ENCODE measurements around the gene AQP2.
A peak's percentile ranks its signal among the peaks of the same experiment; 100 is the strongest.
"Not testable (repeated sequence)": the region's sequence is repeated elsewhere in the genome, so short reads cannot be mapped to it uniquely, and the experiment has no call there.

AQP2 gene

DNA sequence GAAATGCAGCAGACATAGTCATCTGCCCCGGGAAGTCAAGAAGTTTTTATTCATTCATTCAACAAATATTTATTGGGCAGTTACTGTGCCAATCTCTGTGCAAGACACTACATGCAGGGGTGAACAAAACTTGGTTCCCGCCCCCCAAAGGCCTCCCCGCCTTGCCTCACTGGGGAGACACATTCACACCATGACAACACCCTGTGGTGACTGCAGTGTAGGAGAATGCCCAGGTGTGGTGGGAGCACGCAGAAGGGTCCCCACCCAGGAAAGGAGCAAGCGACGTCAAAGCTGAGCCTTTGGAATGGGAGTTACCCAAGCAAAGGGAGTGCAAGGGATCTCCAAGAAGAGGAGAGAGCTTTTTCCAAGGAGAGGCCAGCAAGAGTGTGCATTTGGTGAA lies 20.6 kb downstream of the AQP2 start:
- no peak for DNase-seq

DNA sequence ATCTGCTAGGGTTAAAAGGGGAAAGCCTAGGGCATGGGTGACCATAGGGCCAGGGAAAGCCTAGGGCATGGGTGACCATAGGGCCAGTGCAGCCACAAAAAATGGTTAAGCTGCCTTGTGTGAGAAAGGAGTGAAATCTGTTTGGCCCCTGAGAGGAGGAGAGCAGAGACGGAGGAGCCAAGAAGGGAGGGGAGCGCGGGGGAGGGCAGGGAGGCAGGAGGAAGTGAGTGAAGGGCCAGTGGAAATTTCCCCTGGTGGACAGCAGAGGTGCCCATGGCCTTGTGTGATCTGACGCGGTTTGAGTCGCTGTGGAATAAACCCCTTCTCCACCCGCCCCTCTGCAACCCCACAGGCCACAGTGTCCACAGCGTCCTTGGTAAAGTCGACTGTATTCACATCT lies 21.6 kb downstream of the AQP2 start:
- no peak for DNase-seq

DNA sequence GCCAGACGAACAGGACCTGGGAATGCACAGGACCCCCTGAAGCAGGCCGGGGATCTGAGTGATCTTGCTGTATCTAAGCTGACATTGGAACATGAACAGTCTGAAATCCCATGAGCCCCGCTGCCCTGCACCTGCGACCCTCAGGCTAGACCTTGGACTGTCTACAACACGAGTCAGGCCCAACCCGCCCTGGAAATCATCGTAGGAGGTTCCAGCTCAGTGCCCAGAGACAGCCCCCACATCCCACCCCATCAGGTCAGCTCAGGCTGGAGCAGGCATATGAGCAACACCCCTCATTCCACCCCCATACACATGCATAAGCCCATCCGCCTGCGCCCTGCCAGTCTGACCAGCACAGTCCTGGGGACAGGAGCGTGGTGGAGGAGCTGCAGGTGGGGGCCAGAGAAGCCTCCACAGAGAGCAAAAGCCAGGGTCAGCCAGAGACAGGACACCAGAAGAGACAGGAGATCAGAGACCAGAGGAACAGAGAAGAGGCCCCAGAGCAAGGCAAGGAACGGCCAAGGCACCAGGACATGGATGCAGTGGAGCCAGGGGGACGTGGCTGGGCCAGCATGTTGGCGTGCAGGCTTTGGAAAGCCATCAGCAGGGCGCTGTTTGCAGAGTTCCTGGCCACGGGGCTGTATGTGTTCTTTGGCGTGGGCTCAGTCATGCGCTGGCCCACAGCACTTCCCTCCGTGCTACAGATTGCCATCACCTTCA lies 22.3 kb downstream of the AQP2 start, which contains the start of gene AQP6:
Gene AQP6, plus strand, starts transcription at position 307 of the 720 bp plus-strand sequence. Its CDS starts 227 bp downstream, at position 534.
- DNase-seq = no peak

DNA sequence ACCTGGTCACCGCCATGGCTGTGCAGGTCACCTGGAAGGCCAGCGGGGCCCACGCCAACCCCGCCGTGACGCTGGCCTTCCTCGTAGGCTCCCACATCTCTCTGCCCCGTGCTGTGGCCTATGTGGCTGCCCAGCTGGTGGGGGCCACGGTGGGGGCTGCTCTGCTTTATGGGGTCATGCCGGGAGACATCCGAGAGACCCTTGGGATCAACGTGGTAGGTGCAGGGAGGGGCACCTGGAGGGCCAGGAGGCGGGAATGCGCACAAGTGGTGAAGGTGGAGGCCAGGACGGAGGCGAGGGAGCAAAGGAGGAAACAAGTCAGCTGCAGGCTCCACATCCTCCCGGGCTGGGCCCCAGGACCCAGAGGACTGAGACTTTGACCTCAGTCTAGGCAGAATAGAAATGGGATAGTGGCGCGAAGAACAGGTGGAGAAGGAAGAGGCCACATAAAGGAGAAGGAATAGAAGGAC lies 22.9 kb downstream of the AQP2 start:
- DNase-seq = no peak

DNA sequence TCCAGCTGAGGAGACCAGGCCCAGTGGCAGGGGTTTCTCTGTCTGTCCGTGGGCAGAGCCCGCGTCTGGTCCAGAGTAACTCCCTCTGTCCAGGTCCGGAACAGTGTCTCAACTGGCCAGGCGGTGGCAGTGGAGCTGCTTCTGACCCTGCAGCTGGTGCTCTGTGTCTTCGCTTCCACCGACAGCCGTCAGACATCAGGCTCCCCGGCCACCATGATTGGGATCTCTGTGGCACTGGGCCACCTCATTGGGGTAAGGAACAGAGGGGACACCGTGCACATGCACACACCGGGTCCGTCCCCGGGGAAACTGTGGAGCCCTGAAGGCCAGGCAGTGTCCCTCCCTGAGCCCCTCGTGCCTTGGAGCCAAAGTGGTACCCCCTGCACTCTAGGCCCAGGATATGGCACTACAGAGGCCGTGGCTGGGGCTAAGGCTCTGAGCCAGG lies 23.7 kb downstream of the AQP2 start:
- peak; percentile 48 to 70 for DNase-seq

DNA sequence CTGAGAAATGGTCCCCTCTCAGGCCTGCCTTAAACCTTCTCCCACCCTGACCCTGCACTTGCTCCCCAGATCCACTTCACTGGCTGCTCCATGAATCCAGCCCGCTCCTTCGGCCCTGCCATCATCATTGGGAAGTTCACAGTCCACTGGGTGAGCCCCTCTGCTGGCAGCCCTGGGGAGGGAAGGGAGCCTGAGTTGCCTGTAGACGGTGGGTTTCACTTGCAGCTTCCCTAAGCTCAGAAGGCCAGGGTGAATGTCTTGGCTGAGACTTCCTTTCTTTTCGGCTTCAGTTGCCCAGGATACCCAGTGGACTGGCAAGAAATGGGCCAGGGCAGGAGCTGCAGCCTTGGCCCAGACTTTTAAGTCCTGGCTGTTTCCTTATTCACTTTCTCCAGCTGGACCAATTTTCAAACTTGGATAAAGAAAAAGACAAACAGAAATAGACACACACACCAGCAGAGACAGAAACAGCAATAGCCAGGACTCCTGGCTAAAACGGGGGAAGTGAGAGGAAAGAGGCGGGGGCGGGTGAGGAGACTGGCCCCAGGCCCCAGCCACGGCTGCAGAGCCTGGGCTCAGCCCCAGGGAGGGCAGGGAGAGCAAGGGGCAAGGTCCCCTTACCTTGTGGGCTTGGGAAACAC lies 24.3 kb downstream of the AQP2 start:
- DNase-seq = no peak

DNA sequence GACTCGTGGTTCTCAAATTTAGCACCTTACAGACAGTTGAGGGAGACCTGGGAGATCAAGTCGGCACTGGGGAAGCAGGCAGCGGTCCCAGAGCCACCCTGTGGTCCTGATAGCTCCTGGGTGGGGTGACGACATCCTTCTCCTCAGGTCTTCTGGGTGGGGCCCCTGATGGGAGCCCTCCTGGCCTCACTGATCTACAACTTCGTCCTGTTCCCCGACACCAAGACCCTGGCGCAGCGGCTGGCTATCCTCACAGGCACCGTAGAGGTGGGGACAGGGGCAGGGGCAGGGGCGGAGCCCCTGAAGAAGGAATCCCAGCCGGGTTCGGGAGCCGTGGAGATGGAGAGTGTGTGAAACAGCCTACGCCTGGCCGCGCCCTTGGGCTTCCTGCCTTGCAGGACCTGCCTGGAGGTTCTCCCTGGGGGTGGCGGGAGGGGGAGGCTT lies 24.8 kb downstream of the AQP2 start:
- no peak for DNase-seq

DNA sequence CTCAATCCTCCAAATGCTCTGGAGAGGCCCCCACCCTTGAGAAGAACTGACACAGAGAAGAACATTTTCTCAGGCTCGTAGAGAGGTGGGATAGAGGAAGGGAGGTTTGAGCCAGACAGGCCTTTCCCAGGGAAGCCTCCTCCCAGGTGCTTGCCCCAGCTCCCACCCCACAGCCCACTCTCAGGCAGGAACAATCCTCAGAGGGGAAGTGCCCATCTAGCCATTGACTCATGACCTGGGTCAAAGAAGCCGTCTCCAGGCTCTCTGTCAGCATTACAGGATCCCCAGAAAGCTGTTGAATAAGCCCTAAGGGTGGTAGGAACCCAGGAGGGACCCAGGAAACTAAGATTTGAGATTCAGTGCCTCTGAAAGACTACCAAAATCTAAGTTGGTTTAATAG lies 26.0 kb downstream of the AQP2 start:
- no peak for DNase-seq

DNA sequence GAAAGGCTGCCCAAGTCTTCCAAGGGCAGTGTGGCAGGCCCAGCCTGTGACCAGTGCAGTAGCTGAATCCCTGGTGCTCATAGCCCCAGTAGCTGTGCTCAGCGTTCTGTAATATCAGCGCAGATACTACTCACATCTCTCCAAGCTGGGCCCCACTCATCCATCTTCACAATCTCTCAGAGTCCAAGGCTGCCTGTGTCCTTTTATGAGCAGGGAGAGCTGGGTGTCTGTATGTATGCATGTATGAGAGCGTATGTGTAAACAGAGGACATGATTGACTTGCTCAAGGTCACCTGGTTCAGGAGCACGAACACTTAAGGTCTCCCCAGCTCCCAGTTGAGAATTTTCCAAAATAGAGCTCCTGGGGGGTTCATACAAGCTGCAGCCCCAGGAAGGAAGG lies 27.6 kb downstream of the AQP2 start:
- no peak for DNase-seq

DNA sequence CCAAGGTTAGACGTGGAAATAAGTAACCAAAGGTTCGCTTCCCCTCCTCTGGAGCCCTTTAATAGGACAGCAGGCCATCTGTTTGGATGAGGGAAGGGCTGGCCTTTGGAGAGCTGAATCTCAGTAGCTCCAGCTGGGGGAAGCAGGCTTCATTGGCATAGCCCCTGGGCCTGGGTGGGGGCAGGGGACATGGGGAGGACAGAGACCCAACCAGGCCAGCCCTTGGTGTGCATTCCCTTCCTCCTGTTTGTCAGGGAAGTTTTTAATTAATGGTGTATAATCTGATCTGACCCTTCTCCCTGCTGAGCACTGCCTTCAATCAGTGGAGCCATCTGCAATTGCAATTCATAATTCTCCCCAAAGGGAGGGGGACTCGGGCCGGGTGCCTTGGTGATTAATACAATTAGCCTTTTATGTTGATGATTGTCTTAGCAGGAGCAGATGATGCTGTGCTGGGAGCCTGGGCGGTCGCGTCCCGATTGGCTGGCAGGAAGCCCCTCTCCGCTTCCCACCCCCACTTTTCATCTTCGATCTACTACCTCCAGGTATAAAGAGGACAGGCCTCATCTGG lies 28.6 kb downstream of the AQP2 start:
- no peak for DNase-seq

DNA sequence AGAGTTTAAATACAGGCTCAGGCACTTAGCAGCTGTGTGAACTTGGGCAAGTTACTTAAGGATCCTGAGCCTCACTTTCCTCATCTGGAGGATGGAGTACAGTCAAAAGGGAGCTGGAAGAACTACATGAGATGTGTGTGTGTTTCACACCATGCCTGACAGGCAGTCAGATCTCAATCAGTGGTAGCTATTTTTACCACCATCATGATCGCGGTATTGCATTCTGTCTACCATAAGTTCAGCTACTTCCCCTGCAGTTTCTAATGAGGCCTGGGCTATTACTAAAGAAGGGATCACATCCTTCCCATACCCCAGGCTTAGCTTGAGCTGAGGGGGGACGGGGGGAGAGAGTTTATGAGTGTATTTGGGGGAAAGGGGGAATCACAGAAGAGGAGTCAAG lies 29.3 kb downstream of the AQP2 start:
- DNase-seq = no peak

DNA sequence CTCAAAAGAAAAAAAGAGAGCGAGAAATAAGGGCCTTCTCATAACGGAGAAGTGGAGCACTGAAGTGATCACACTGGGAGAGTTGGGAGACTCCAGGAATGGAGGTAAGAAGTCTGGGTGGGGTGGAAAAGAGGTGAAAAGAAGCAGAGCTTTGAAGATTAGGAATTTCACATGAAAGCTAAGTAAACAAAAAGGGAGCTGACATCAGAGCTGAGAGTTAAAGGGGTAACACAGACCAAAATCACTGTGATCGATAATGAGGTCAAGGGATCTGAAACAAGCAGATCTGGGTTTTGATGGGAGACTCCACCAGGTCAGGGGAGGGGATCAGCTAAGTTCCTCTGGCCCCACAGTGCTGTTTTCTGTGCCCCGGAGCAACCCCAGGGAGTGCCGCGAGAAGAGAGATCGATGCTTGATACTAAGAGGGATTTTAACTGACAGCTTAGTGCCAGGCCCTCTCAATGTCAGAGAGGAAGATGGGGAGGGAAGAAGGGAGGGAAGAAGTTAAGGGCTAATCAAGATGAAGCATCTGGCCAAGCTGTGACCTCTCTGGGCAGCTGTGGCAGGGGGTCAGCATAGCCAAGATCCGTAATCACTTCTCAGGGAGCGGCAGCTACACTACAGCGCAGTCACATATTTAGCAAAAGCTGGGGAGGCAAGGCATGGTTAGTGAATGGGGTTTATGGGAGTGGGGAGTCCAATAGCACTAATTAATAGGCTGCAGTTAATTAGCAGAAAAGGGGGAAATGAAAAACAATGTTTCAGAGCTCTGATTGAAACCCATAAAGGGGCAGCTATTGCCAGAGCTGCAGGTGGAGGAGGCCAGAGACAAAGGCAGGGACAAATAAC lies 30.2 kb downstream of the AQP2 start:
- DNase-seq = no peak

DNA sequence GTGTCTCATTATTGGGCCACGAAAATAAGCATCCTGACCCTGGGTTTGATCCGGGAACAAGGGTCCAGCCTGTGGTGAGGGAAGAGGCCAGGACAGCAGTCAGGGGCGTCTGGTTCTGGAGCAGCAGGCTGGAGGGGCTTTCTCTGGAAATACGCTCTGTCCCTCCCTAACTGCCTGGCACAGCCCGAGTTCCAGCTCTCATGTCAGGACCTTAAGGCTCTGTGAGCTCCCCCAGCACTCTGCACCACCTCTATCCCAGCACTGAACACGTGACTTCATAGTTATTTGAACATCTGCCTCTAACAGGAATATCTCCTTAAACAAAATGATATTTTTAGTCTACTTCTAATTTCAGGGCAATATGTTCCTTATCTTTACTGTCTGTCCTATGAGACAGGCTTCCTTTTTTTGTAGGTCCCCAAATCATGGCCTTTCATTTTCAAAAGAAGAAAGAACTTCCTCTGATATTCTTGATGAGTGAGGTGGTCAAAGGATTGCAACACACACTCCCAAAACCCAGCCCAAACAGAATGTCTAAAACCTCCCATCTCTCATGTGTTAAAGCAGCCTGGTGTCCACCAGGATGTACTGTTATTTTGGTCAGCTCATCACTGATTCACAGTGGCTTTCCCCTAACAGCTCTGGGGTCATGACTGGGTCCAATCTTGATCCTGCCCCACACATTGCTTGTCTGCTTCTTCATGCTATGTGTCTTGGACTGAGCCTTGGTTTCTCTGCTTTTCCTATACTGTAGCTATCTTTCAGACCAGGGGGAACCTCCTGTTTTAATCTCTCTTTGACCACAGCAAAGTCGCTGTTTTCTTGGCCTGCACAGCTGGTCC lies 31.9 kb downstream of the AQP2 start:
- no peak for DNase-seq

DNA sequence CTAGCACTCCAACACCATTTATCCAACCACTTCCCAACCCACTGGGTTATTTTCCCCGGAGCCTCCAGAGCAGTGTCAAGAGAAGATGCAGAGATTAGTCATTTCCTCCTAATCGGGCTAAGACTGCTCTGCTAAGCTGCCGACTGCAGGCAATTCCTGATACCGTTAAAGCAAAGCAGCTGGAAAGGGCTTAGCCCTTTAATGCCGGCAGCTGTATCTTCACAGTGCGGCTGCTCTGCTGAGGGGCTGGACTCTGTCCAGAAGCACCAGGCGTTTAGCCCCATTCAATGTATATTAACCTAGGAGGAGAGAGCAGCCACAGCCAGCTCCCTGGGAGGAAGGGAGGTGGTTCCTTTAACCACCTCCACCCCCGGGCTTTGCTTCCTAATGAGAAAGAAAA lies 33.4 kb downstream of the AQP2 start:
- DNase-seq = peak; percentile 6 to 41

DNA sequence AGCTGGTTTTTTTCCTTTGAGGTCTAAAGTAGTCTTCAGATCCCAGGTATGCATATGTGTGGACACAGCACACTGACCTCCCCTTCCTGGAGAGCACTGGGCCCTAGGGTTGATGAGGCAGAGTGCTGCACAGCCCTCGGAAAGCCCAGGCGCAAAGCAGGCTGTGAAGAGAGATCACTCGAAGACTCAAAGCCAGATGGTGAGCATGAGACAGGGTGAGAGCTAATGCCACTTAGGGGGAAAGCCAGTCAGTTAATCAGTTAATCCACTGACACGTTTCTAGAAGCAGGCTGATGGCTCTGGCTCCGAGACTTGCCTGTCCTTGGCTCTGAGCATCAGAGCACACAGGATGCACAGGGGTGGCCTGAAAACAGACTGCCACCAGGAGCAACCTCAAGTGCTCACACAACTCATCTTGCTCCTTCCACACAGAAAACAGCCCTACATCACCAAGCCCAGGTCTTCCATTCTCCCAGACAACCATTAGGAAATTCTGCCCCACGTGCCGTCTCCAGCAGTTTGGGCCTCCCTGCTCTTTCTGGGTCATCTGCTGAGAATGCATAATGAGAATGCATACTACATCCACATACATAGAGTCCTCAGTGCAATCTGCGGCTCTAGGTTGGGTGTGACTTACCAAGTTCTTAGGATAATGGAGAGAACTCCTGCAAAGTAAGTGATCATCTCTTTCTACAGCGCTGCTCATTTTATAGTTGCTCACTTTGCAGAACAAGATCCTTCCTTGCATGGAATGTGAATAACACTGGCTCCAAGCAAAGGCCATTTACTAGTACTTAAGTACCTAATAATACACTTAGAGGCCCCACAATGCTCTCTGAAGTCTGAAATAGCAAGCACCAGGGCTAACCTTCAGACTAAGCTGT lies 34.2 kb downstream of the AQP2 start:
- DNase-seq = no peak

DNA sequence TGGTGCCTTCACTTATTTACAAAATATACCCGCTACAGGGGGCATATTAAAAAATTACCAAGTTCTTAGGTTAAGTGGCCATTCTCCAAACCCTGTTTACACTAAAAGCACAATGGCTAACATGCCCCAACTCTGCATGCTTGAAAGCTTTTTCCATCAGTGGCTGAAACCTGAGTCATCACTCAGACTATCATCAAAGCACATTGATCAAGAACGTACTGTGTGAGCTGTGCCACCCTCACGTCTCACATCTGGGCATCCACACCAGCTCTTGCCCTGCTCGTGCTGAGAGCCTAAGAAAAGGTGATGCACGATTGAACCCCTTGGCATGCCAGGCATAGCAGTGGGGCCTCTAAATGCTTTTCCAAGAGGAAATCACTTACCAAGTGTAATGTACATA lies 35.4 kb downstream of the AQP2 start:
- no peak for DNase-seq

DNA sequence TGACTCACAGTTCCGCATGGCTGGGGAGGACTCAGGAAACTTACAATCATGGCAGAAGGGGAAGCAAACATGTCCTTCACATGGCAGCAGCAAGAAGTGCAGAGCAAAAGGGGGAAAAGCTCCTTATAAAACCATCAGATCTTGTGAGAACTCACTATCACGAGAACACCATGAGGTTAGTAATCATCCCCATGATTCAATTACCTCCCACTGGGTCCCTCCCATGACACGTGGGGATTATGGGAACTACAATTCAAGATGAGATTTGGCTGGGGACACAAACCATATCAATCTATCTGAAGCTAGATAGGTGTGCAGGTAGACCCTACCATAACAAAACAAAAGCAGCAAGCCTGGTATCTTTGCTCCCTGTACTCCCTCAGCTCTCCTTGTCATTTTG lies 35.9 kb downstream of the AQP2 start:
- not testable (repeated sequence) for DNase-seq

DNA sequence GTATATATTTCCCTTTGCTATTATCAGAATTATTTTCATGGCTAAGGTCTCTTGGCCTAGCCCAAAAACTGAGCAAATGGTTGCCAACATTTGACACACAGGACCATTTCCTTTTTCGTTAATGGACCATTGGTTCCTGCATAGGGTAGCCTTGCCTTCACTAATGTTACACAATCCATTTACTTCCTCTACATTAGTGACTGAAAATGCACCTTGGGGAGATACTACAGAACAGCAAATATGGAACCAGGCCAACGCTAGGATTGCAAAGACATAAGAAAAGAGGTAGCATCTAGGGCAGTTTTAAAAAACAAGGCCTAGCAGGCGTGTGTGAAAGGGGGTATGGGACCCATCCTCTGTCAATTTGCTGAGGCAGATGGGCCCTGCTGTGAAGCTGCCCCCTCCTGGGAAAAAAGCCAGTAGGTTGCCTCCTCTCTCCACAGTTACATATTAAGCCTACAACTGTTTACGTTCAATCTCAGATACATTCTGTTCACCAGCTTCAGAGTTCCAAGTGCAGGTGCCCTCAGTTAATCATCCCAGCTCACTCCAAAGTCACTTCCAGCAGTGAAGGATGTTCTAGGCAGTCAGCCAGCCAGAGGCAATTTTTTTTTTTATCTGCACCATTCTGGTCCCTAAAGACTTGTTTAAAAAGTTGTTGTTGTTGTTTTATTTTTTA lies 37.2 kb downstream of the AQP2 start:
- DNase-seq = no peak

DNA sequence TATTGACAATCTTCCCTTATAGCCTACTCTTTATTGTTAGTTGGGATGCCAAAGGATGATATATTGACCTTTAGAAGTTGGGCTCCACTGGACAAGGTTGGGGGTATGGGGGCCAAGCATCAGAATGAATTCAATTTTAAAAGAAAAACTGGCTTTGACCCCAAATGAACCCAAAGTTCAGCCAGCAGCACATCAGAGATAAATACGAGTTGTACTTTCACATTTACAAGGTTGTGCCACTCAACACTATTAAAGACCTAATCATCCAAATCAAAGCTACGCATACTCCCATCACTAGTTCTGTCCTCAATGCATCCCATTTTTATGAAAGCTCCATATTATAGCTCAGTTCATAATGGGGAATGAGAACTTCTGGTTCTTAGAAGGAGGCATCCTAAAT lies 38.9 kb downstream of the AQP2 start:
- DNase-seq = not testable (repeated sequence)

DNA sequence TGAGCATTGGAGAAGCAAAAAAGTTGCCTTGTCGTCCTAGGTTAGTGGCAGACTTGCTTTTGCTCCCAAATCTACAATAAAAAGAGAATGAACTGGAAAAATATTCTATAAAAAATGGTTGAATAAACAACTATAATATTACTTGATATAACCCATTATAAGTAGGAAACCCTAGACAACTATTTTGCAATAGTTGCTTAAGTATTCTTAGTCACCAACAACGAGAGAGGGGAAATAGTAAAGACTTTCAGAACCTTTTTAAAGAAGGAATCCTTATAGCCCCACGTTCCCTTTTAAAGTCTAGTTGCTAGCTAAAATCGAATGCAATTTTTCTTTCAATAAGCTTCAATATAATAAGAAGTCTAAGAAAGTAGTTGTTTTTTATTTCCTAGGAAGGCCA lies 39.7 kb downstream of the AQP2 start:
- no peak for DNase-seq

DNA sequence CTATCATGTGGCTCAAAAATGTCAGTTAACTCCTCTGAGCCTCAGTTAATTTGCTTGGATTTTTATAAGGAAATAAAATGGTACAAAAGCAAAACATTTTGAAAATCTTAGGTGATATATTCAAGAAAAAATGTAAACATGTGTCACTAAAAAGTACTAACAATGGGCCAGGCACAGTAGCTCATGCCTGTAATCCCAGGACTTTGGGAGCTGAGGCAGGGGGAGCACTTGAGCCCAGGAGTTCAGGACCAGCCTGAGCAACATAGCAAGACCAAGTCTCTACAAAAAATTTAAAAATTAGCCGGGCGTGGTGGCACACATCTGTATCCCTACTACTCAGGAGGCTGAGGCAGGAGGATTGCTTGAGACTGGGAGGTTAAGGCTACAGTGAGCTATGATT lies 47.9 kb downstream of the AQP2 start:
- no peak for DNase-seq
